Fibroblast of skin of right quadriceps (primary cell): ENCODE measurements around the gene PROSER1.
"Not testable (repeated sequence)": the region's sequence is repeated elsewhere in the genome, so short reads cannot be mapped to it uniquely, and the experiment has no call there.

ENCODE experiments used
- DNase-seq: peaks from one replicate; pipeline ENCODE4 v3.0.0-alpha.2; 2013

Gene PROSER1

GRCh38 chr13:39037880-39038568 lies at the start of gene PROSER1, which contains the start of gene NHLRC3:
Gene PROSER1, minus strand, starts transcription at chr13:39038089. Its CDS starts 847 bp downstream, at chr13:39037242.
Gene NHLRC3, plus strand, starts transcription at chr13:39038456. Its CDS starts 184 bp downstream, at chr13:39038640.
- DNase-seq = peak; percentile 95

GRCh38 chr13:39086251-39086945 lies 48.5 kb upstream of the PROSER1 start:
- not testable (repeated sequence) for DNase-seq

- DNase-seq = no peak
Observed at GRCh38 chr13:39073983-39074382, 36.1 kb upstream of the PROSER1 start.

GRCh38 chr13:39072842-39073241 lies 35.0 kb upstream of the PROSER1 start:
- DNase-seq = no peak

- no peak for DNase-seq
Observed at GRCh38 chr13:39062004-39062403, 24.1 kb upstream of the PROSER1 start.

GRCh38 chr13:39058040-39058439 lies 20.2 kb upstream of the PROSER1 start:
- no peak for DNase-seq

- no peak for DNase-seq
Observed at GRCh38 chr13:39056018-39056417, 18.1 kb upstream of the PROSER1 start.

GRCh38 chr13:39054112-39054511 lies 16.2 kb upstream of the PROSER1 start:
- no peak for DNase-seq

- DNase-seq = no peak
Observed at GRCh38 chr13:39052944-39053343, 15.1 kb upstream of the PROSER1 start.

GRCh38 chr13:39051157-39051556 lies 13.3 kb upstream of the PROSER1 start:
- DNase-seq = peak; percentile 46

- no peak for DNase-seq
Observed at GRCh38 chr13:39049274-39049673, 11.4 kb upstream of the PROSER1 start.

GRCh38 chr13:39048806-39049205 lies 10.9 kb upstream of the PROSER1 start:
- DNase-seq = no peak

GRCh38 chr13:39047560-39047959 lies 9.7 kb upstream of the PROSER1 start:
- DNase-seq = no peak

- no peak for DNase-seq
Observed at GRCh38 chr13:39044536-39044935, 6.6 kb upstream of the PROSER1 start.

- no peak for DNase-seq
Observed at GRCh38 chr13:39040206-39040605, 2.3 kb upstream of the PROSER1 start.

- DNase-seq = no peak
Observed at GRCh38 chr13:39039041-39039440, 1.2 kb upstream of the PROSER1 start.

GRCh38 chr13:39038569-39039030 lies 711 bp upstream of the PROSER1 start:
- DNase-seq = peak; percentile 25

- DNase-seq = no peak
Observed at GRCh38 chr13:39037410-39037879, 444 bp downstream of the PROSER1 start.

GRCh38 chr13:39036212-39036611 lies 1.7 kb downstream of the PROSER1 start:
- DNase-seq = peak; percentile 11

- DNase-seq = no peak
Observed at GRCh38 chr13:39035799-39036198, 2.1 kb downstream of the PROSER1 start.

- DNase-seq = no peak
Observed at GRCh38 chr13:39035204-39035603, 2.7 kb downstream of the PROSER1 start.

GRCh38 chr13:39034085-39034484 lies 3.8 kb downstream of the PROSER1 start:
- DNase-seq = no peak

GRCh38 chr13:39032150-39032549 lies 5.7 kb downstream of the PROSER1 start:
- DNase-seq = no peak

- no peak for DNase-seq
Observed at GRCh38 chr13:39025433-39025839, 12.5 kb downstream of the PROSER1 start.
